Stimulated activated CD8-positive, alpha-beta memory T cell treated with anti-CD3 and anti-CD28 coated beads, Interleukin-2, amount 100 ng/mL, for 1 hour (primary cell): ENCODE measurements around the gene PAF1.
A peak's percentile ranks its signal among the peaks of the same experiment; 100 is the strongest.

Source experiments
- DNase-seq, 2 donors: peaks; one replicate each; pipeline ENCODE4 v3.0.0-alpha.2; 2020; ENCODE audit warnings: low read depth in 2 of 2

The PAF1 gene

DNA sequence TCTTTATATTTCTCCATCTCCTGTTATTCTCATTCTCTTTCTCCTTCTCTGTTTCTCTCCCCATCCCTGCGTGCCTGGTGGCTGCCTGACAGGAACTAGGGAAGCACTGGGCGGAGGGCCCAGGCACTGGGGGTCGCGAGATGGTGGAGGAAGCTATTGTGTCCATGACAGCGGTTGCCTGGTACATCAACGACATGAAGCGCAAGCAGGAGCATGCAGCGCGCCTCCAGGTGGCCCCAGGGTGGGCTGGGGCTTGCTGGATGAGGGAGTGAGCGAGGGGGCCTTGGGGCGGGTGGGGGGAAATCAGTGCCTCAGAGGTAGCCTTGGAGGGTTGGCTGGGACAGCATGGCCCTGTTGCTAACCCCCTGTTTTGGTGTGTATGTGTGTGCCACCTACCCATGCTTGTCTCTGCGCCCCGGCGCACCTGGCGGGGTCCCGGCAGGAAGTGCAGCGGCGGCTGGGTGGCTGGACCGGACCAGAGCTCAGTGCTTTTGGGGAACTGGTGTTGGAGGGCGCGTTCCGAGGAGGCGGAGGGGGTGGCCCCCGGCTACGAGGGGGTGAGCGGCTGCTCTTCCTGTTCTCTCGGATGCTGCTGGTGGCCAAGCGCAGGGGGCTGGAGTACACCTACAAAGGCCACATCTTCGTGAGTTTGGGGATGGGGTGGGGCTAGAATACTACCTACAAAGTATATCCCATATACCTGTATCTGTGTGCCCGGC, 26.7 kb upstream of the PAF1 start:
- no peak for DNase-seq

DNA sequence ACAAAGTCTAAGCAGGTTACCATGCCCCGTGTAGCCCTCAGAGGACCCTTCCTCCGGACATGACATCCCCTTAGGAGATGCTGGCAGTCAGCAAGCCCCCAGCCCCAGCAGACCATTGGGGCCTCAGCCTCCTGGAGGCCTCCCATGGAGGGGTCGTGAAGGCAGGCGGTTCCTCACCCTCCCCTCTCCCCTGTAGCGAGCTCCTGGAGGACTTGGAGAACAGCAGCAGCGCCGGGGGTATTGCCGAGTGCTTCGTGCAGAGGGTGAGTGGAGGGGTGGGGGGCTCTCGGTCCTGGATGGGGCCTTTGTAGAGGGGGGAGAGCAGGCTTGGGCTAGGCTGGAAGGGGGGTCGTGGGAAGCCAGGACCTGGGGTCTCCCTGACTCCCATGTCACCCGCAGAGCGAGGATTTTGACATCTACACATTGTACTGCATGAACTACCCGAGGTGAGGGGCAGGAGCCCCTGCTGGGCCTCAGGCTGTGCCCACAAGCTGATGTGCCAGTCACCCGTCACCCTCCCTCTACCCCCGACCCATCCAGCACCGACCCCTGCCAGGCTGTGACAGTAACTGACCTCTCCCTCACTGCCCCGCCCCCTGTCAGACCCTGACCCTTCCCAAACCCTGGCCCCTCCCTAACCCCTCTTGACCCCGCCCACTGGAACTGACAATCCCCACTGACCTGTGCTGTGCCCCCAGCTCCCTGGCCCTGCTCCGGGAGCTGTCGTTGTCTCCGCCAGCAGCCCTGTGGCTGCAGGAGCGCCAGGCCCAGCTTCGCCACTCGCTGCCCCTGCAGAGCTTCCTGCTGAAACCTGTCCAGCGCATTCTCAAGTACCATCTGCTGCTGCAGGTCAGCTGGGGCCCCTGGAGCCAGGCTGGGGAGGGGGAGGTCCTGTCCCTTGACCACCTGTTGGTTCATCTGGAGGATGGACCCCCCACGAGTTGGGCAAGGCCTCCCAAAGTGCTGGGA, 25.5 kb upstream of the PAF1 start:
- no peak for DNase-seq

DNA sequence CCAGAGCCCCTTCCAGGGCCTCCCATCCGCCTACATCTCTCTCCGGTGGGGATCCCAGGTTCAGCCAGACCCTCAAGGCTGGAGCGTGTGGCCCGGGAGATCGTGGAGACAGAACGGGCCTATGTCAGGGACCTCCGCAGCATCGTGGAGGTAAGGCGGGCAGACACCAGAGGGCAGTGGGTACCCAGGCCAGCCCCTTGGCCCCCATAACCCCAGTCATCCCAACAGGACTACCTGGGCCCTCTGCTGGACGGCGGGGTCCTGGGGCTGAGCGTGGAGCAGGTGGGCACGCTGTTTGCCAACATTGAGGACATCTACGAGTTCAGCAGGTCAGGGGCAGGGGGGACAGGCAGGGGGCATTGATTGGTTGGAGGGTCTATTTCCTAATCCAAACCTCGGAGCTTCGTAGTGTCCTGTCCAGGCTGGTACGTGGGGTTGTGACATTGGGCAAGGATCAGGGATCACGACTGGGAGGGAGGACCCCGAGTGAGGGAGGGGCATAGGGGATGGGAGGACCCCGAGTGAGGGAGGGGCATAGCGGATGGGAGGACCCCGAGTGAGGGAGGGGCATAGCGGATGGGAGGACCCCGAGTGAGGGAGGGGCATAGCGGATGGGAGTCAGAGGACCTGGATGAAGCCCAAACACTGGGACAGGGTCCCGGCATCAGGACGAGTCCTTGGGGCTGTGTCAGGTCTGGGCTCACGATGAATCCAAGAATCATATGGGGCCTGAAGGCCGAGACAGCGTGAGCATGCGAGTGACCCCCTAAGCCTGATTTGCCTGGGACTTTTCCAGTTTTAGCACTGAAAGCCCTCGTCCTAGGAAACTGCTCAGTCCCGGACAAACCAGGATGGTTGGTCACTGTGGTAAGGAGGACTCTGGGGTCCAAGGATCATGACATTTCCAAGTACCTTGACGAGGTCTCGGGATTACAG, 24.5 kb upstream of the PAF1 start:
- no peak for DNase-seq

DNA sequence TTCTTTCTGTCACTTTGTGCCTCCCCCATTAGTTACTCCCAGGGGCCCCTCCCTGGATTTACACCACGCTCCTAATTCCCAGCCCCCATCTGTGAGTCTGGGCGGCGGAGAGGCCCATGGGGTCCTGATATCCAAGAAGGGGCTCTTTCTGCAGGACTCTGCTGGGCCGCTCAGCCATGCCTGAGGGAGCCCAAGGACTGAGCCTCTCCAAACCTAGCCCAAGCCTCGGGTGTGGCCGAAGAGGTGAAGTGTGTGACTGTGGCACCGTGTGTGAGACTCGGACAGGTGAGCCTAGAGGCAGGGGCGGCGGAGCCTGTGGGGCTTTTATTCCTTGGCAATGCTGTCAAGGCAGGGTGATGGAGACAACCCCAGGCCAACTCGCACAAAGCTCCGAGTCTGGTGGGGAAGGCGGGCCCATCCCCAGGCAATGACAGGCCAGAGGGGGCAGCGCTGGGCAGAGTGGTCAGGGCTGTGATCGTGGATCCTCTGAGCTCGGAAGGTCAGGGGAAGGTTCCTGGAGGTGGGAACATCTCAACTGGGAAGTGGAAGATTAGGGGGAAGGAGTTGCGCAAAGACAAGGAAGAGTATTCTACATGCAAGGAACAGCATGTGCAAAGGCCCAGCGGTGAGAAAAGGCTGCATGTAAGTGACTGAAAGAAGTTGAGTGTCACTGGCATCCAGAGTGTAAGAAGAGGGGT, 23.2 kb upstream of the PAF1 start:
- DNase-seq: no peak

DNA sequence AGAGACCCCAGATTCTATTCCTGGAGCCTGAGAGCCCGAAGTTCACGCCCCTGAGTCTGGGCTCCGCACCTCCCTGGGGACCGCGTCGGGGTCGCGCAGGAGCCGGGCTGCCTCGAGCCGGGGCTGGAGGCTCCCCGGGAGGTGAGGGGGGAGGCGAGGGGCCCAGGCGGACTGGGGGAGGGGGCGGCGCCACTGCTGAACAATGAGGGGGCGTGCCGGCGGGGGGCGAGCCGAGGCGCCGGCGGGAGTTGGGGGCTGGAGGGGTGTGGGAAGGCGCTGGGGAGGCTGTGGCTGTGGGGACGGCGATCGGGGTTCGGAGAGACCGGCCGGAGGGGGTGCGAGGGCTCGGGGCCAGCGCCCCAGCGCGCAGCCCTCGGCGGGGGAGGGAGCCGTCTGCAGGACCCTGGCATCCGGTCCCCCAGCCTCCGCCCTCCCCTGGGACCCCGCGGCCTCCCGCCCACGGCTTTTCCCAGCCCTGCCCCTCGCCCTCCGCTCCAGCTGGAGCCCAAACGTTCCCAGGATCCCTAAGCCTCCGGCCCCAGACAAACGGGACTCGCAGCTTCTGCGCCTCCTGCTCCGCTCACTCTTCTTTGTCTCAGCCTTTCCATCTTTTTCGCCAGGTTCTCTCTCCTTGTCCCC, 22.5 kb upstream of the PAF1 start:
- no peak for DNase-seq

DNA sequence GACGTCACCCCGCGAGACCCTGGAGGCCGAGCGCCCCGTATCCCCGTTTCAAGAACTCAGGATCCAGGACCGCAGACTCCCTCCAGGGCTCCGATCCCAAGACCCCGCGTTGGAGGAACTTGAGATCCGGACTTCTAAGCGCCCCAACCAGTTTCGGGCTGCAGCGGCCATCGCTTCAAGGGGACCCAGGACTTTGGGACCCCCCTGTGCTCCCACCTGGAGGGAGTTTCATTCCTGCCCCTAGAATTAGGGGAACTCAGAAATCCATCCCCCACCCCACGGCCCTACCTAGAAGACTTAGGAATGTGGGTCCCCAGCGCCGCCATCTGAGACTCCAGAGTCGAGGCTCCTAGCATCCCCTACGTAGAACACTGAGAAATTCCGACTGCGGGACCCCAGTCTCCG, 22.0 kb upstream of the PAF1 start:
- no peak for DNase-seq

DNA sequence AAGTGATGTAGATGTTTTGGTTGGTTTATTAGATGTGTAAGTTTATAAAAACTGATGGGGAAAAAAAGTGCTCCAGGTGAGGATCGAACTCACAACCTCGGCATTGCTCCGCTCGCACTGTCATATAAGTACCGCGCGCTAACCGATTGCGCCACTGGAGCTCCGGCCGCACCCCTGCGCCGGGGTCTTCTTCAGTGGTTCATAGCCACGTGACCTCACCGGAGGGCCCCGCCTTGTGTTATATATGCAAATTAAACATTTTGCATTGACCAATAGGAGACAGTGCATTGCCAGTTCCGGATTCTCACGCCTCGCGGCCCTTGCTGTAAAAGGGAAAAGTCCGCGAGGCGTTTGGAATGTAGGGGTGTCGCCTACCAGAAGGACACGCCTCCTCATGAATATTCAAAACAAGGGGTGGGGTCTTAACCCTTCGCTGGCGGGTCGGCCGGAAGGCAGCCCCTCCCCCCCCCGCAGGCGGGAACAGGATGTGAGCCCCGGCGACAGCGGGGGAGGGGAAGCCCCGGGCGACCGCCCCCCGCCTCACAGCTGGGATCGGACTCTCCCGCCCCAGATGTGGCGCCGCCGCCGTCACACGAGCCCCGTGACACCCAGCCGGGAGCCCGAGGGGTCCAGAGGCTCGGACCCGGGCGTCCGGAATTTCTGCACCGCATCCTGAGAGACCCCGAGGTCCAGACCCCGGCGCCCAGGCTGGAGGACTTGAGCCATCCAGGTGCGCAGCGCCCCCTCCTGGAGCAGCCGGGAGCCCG, 21.4 kb upstream of the PAF1 start, which contains the start of gene PLEKHG2:
Gene PLEKHG2, plus strand, starts transcription at position 570 of the 767 bp plus-strand sequence. CDS start 1,418 bp downstream, outside the sequence.
- DNase-seq: peak; percentile 92 to 97

DNA sequence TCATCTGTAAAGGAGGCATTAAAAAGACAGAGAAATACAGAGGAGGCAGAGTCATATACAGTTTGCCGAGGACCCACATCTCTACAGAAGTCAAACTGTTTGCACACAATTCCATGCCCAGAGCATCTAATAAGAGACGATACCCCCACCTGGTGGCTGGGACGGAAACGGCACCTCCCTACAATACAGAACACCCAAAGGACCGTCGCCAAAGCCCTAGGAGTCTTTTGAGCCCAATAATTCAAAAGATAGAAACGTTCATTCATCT, 20.9 kb upstream of the PAF1 start:
- DNase-seq: peak; percentile 78 to 82

DNA sequence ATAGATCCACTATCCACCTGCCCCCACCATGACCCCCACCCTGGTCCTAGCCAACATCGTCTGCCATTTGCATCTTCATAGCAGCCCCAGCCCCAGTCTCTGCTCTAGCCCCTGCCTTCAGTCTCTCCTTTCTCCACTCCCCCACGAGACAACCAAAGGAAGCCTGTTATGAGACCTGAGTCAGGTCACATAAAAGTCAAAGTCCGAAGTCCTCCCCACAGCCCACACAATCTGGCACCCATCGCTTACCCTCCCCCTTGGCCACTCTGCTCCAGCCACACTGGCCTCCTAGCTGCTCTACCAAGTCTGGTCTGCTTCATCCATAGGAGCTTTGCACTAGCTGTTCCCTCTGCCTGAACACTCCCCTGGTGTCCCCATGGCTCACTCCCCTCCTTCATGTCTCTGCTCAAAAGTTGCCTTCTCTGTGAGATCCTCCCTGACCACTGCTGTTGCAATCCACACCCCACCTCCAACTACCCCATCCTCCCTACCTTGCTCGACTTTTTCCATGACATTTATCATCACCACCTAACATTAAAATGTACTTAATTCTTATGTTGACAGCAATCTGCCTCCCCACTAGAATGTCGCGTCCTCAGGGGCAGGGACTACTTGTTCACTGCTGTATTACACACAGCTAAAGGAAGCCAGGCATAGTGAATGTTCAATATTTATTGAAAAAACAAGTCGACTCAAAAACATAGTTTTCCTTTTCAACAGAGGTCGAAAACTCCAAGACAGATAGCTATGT, 20.4 kb upstream of the PAF1 start:
- DNase-seq: no peak

DNA sequence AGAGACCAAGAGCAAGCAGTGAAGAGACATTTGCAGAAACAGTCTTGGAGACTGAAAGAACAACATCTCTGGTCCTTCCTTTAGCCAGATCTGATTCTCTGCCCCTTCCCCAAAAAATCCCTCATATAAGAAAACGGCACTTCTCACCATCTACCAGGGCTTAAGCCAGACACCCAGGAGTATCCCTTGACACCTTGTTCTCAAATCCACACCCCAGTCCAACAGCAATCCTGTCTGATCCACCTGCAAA, 19.9 kb upstream of the PAF1 start:
- DNase-seq: no peak

DNA sequence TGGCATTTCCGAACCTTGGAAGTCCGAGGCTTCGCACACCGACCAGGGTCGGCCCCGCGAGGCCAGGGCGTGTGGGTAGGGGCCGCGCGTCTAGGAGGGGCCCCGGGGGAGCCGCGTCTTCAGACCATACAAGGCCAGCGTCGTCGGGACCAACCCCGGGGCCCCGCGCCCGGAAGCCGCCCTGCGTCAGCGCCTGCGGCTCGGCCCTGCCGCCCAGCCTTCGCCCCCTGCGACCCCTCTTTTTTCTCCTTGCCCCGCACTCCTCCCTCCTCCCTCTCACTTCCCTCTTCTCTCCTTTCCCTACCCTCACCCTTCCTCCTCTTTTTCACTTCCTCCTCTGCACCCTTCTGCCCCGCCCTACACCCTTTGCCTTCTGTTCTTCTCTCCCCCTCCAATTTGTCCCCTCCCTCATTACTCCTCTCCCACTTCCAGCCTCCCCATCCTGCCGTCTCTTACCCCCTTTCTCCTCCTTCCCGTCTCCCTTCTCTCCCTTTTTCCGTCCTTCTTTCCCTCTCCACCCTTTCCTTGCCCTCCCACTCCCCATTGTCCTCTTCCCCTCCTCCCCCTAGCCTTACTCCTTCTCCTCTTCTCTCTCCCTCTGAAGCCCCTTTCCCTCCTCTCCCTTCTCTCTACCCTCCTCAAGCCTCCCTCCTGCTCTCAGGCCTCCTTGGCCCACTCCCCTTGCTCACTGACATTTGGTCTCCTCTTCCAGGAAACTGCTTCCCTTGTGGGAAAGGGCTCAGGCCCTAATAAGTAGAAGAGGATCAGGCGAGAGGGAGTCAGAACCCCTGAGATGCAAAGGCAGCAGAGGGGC, 19.3 kb upstream of the PAF1 start:
- peak; percentile 51 to 71 for DNase-seq

DNA sequence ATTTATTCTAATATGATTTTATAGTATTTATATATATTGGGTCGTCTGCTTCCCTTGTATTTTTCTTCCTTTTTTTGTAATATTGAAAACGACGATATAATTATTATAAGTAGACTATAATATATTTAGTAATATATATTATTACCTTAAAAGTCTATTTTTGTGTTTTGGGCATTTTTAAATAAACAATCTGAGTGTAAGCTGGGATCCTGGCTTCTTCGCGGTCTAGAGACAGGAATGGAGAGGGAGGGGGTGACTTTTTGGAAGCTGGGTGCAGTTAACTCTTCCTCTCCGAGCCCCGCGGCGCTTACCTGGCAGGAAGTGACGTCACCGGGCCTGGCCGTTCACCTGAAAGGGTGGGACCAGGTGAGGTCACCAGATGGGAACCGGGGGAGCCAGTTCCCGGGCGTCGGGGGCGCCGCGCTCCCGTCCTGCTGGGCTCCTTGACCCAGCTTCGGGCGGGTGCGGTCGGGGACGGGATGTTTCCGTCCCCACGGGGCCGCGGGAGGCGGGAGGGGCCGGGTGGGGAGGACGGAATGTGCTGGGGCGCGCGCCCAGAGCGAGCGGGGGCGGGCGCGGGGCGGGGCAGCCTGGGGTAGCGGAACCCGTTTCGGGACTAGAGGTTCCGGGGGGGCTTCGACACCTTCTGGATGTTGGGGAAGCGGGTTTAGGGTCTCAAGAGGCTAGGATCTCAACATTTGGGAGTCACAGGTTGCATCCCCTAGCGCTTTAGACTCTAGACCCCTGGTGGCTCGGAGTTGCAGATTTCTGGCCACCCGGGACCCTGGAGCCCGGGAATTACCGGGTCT, 18.5 kb upstream of the PAF1 start:
- peak; percentile 75 to 86 for DNase-seq

DNA sequence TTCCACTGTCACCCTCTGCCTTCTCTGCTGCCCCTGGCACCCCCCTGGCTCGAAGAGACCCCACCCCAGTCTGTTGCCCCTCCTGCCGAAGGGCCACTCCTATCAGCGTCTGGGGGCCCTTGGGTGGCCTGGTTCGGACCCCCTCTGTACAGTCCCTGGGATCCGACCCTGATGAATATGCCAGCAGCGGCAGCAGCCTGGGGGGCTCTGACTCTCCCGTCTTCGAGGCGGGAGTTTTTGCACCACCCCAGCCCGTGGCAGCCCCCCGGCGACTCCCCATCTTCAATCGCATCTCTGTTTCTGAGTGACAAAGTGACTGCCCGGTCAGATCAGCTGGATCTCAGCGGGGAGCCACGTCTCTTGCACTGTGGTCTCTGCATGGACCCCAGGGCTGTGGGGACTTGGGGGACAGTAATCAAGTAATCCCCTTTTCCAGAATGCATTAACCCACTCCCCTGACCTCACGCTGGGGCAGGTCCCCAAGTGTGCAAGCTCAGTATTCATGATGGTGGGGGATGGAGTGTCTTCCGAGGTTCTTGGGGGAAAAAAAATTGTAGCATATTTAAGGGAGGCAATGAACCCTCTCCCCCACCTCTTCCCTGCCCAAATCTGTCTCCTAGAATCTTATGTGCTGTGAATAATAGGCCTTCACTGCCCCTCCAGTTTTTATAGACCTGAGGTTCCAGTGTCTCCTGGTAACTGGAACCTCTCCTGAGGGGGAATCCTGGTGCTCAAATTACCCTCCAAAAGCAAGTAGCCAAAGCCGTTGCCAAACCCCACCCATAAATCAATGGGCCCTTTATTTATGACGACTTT, 17.7 kb upstream of the PAF1 start:
- no peak for DNase-seq

DNA sequence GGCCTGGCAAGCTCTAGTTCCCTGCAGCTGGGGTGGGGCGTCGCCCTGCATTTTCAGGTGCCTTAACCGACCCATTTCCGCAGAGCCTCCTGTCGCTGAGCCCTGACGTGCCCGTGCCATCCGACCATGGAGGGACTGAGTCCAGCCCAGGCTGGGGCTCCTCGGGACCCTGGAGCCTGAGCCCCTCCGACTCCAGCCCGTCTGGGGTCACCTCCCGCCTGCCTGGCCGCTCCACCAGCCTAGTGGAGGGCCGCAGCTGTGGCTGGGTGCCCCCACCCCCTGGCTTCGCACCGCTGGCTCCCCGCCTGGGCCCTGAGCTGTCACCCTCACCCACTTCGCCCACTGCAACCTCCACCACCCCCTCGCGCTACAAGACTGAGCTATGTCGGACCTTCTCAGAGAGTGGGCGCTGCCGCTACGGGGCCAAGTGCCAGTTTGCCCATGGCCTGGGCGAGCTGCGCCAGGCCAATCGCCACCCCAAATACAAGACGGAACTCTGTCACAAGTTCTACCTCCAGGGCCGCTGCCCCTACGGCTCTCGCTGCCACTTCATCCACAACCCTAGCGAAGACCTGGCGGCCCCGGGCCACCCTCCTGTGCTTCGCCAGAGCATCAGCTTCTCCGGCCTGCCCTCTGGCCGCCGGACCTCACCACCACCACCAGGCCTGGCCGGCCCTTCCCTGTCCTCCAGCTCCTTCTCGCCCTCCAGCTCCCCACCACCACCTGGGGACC, 16.9 kb upstream of the PAF1 start:
- DNase-seq: peak; percentile 39 to 58

DNA sequence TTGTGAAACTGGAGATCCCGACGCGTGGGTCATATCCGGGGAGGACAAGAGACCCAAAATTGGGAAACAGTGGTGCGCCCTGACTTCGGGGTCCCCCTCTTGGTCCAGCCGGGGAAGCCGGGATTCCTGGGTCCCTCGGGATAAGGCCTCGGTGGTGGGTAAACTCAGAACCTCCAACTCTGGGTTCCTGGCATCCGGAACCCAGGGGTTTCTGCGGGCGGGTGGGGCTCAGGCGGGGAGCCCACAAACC, 16.4 kb upstream of the PAF1 start:
- no peak for DNase-seq

DNA sequence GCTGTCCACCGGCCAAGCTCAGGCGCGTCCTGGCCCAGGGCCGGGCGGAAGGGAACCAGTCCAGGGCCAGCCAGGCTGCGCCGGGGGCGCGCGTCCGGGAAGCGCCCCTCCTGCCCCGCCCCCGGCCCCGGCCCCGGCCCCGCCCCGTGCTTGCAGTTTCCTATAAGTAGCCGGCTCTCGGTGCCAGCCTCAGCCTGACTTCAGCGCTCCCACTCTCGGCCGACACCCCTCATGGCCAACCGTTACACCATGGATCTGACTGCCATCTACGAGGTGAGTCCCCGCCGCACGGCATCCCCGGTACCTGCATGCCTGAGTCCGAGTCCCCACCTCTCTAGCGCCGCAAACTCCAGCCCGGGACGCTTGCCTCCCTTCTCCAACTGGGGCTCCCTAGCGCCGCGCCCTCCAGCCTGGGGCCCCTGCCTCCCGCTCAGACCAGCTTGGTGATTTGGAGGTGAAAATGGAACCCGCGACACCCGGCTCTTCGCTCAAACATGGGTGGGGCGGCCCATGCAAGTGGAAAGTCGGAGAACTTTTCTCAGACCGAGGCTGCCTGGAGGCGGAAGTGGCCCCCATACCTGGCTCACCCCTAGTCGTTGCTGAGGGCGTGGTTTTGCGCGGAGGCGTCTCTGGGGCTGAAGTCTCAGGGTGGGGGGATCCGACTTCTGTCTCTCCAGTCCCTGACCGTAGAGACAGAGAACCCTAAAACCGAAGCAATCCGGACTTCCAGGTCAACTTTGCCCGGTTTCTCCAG, 15.9 kb upstream of the PAF1 start, which contains the start of gene ZFP36:
Gene ZFP36, plus strand, starts transcription at position 192 of the 754 bp plus-strand sequence. Its CDS starts 58 bp downstream, at position 250.
- peak; percentile 86 to 90 for DNase-seq
